Endothelial cell (in vitro differentiated cells): Measurements from ENCODE around the gene TMPRSS5. TPM values are rescaled to one million over a fixed set of nuclear protein-coding genes. Genes with fewer than 3 reads are reported as not detected.
"Not testable (repeated sequence)": the region's sequence is repeated elsewhere in the genome, so short reads cannot be mapped to it uniquely, and the experiment has no call there.

Source experiments
- DNase-seq: peaks from one replicate; pipeline ENCODE4 v3.0.0; 2021; ENCODE audit warnings: low spot score
- H3K27ac Mint-ChIP-seq: one replicate; pipeline ENCODE4 v1.8.0; 2021; ENCODE audit warnings: mixed read lengths, inconsistent platforms; ENCODE audit not compliant: unreplicated experiment
- H3K27me3 Mint-ChIP-seq: one replicate; pipeline ENCODE4 v1.8.0; 2021; ENCODE audit warnings: mild to moderate bottlenecking, moderate library complexity, mixed read lengths, inconsistent platforms; ENCODE audit not compliant: unreplicated experiment
- H3K36me3 Mint-ChIP-seq: one replicate; pipeline ENCODE4 v1.8.0; 2021; ENCODE audit warnings: mild to moderate bottlenecking, low read depth, mixed read lengths, inconsistent platforms; ENCODE audit not compliant: unreplicated experiment
- H3K4me1 Mint-ChIP-seq: one replicate; pipeline ENCODE4 v1.8.0; 2021; ENCODE audit warnings: mild to moderate bottlenecking, mixed read lengths, inconsistent platforms; ENCODE audit not compliant: unreplicated experiment
- H3K4me3 Mint-ChIP-seq: one replicate; pipeline ENCODE4 v1.8.0; 2021; ENCODE audit warnings: mild to moderate bottlenecking, mixed read lengths, inconsistent platforms; ENCODE audit not compliant: unreplicated experiment
- H3K9me3 Mint-ChIP-seq: one replicate; pipeline ENCODE4 v1.8.0; 2021; ENCODE audit warnings: mixed read lengths, inconsistent platforms; ENCODE audit not compliant: unreplicated experiment
- CTCF ChIP-seq: fragments of 200-600 bp; sonication (generic); IDR thresholded peaks from one replicate; pipeline ENCODE4 v1.5.0; 2021; ENCODE audit warnings: antibody characterized with exemption; ENCODE audit not compliant: unreplicated experiment
- total RNA-seq: library from RNA; stranded (reverse); fragmentation: NEBNext Ultra II Directional; extraction: Animal tissue kit (Norgen Biotek cat#: 25700); gene quantifications from one replicate; pipeline ENCODE4 v1.2.1, GENCODE V29; 2021; ENCODE audit not compliant: unreplicated experiment

TMPRSS5 gene
- total RNA-seq, 1 donor from 2014 or later, result 2.7 TPM

- no peak for DNase-seq
- Mint-ChIP-seq H3K4me1 (peaks cover 16% of the 10 kb centered on the region), H3K36me3 (no peaks in the 10 kb centered on the region), H3K27me3 (peaks cover 2% of the 10 kb centered on the region), H3K4me3 (no peak overlapping the region), H3K9me3 (no peaks in the 10 kb centered on the region), H3K27ac (no peak overlapping the region)
- TF ChIP-seq CTCF, result no peak
Observed at GRCh38 chr11:113724778-113725177, 18.7 kb upstream of the TMPRSS5 start.

- Mint-ChIP-seq H3K9me3 (no peaks in the 10 kb centered on the region), H3K4me3 (no peak overlapping the region), H3K27ac (no peak overlapping the region), H3K4me1 (peaks cover 10% of the 10 kb centered on the region), H3K27me3 (peaks cover under 1% of the 10 kb centered on the region), H3K36me3 (peaks cover 9% of the 10 kb centered on the region)
- DNase-seq, result no peak
- no peak for TF ChIP-seq CTCF
Observed at GRCh38 chr11:113723787-113724186, 17.7 kb upstream of the TMPRSS5 start.

GRCh38 chr11:113722934-113723333 lies 16.8 kb upstream of the TMPRSS5 start:
- no peak for TF ChIP-seq CTCF
- Mint-ChIP-seq H3K27me3 (no peaks in the 10 kb centered on the region), H3K9me3 (no peaks in the 10 kb centered on the region), H3K4me1 (peaks cover 8% of the 10 kb centered on the region), H3K4me3 (no peak overlapping the region), H3K36me3 (peaks cover 11% of the 10 kb centered on the region), H3K27ac (no peak overlapping the region)
- no peak for DNase-seq

- Mint-ChIP-seq H3K9me3 (no peaks in the 10 kb centered on the region), H3K4me3 (no peak overlapping the region), H3K36me3 (peaks cover 11% of the 10 kb centered on the region), H3K4me1 (peaks cover 8% of the 10 kb centered on the region), H3K27me3 (no peaks in the 10 kb centered on the region), H3K27ac (no peak overlapping the region)
- no peak for DNase-seq
- no peak for TF ChIP-seq CTCF
Observed at GRCh38 chr11:113722221-113722620, 16.1 kb upstream of the TMPRSS5 start.

GRCh38 chr11:113721462-113722066 lies 15.5 kb upstream of the TMPRSS5 start:
- no peak for TF ChIP-seq CTCF
- no peaks in the 10 kb centered on the region for H3K9me3 Mint-ChIP-seq
- no peak overlapping the region for H3K27ac Mint-ChIP-seq
- no peak overlapping the region for H3K4me3 Mint-ChIP-seq
- no peak for DNase-seq
- H3K27me3 Mint-ChIP-seq, result no peaks in the 10 kb centered on the region
- H3K36me3 Mint-ChIP-seq, result peaks cover 11% of the 10 kb centered on the region
- peaks cover 8% of the 10 kb centered on the region for H3K4me1 Mint-ChIP-seq

- H3K36me3 Mint-ChIP-seq, result peaks cover 11% of the 10 kb centered on the region
- not testable (repeated sequence) for H3K9me3 Mint-ChIP-seq, H3K4me1 Mint-ChIP-seq, H3K27ac Mint-ChIP-seq, H3K4me3 Mint-ChIP-seq, DNase-seq, H3K27me3 Mint-ChIP-seq
Observed at GRCh38 chr11:113720478-113720877, 14.4 kb upstream of the TMPRSS5 start.
